GM13977 (cell line): ENCODE results near the gene TMEM135.

Experiments
- DNase-seq: peaks from one replicate; pipeline ENCODE4 v3.0.0; 2012; ENCODE audit warnings: low spot score
- CTCF ChIP-seq: IDR thresholded peaks from 2 replicates; pipeline ENCODE4 v1.5.1; 2012; ENCODE audit warnings: mild to moderate bottlenecking, control low read depth; ENCODE audit not compliant: insufficient read depth; ENCODE audit errors: extremely low read depth, missing control alignments
- in situ Hi-C: fragments of 300-500 bp; cut with MboI; formaldehyde crosslinking; loops from one replicate; pipeline ENCODE4 v1.12.0; 2022; ENCODE audit warnings: low sequenced_read_pairs, low pct_unique_long_range_greater_than_20kb, mixed read lengths, inconsistent platforms; ENCODE audit not compliant: unreplicated experiment

The TMEM135 gene

GRCh38 chr11:87212891-87213290 lies 175.2 kb downstream of the TMEM135 start:
- in situ Hi-C loops = no loop called here
- no peak for TF ChIP-seq CTCF
- DNase-seq = no peak

- peak; percentile 12 for DNase-seq
- in situ Hi-C loops = no loop called here
- TF ChIP-seq CTCF = no peak
These were observed 175.7 kb downstream of the TMEM135 start for GRCh38 chr11:87213444-87213843.

GRCh38 chr11:87215236-87215635 lies 177.5 kb downstream of the TMEM135 start:
- no peak for DNase-seq
- TF ChIP-seq CTCF = no peak
- in situ Hi-C loops = no loop called here

GRCh38 chr11:87219266-87219665 lies 181.5 kb downstream of the TMEM135 start:
- peak; percentile 49 for DNase-seq
- TF ChIP-seq CTCF = no peak
- in situ Hi-C loops = no loop called here

GRCh38 chr11:87223816-87224215 lies 186.1 kb downstream of the TMEM135 start:
- TF ChIP-seq CTCF = no peak
- in situ Hi-C loops = no loop called here
- no peak for DNase-seq

GRCh38 chr11:87224486-87224885 lies 186.8 kb downstream of the TMEM135 start:
- no peak for TF ChIP-seq CTCF
- in situ Hi-C loops = no loop called here
- DNase-seq = no peak

- TF ChIP-seq CTCF = no peak
- no peak for DNase-seq
- in situ Hi-C loops = no loop called here
These were observed 191.1 kb downstream of the TMEM135 start for GRCh38 chr11:87228820-87229219.
